A673 (cell line): ENCODE data around the gene POLA1. TPM values are rescaled to one million over a fixed set of nuclear protein-coding genes. Genes with fewer than 3 reads are reported as not detected.
A peak's percentile ranks its signal among the peaks of the same experiment; 100 is the strongest.

ENCODE experiments used
- BruUV-seq: library from RNA; stranded (reverse); fragments of 400-500 nt; replicated peaks from 2 replicates; lab custom pipeline; 2021; lab: Mats Ljungman, UMichigan
- CTCF ChIA-PET: fragments of 300-600 bp; sonication (Branson Sonifier 250); formaldehyde crosslinking; loops from one replicate; lab custom pipeline; 2022; ENCODE audit warnings: antibody characterized with exemption; lab: Charles Lee
- POLR2A ChIA-PET: fragments of 300-600 bp; sonication (Branson Sonifier 250); formaldehyde crosslinking; loops from one replicate; lab custom pipeline; 2022; ENCODE audit warnings: antibody characterized with exemption; ENCODE audit not compliant: low non-redundant PET; lab: Charles Lee
- DNase-seq: peaks from one replicate; pipeline ENCODE4 v3.0.0-alpha.2; 2015; ENCODE audit warnings: low spot score
- H3K27ac ChIP-seq: fragments of 200-600 bp; sonication (generic); 2 replicates; pipeline ENCODE4 v1.5.1; 2016; ENCODE audit warnings: mixed run types, low read depth, mild to moderate bottlenecking, mixed read lengths, antibody characterized with exemption, low read length; ENCODE audit not compliant: poor library complexity, severe bottlenecking
- H3K27me3 ChIP-seq: fragments of 200-600 bp; sonication (generic); replicated peaks from 2 replicates; pipeline ENCODE4 v1.6.1; 2017; ENCODE audit warnings: mixed run types, low read depth, mild to moderate bottlenecking, mixed read lengths, antibody characterized with exemption, low read length; ENCODE audit not compliant: insufficient read depth, poor library complexity
- H3K36me3 ChIP-seq: fragments of 200-600 bp; sonication (generic); 2 replicates; pipeline ENCODE4 v1.6.1; 2016; ENCODE audit warnings: mixed run types, mild to moderate bottlenecking, mixed read lengths, antibody characterized with exemption, low read length; ENCODE audit not compliant: insufficient read depth, poor library complexity, severe bottlenecking
- H3K4me1 ChIP-seq: fragments of 200-600 bp; sonication (generic); 2 replicates; pipeline ENCODE4 v1.6.1; 2017; ENCODE audit warnings: mixed run types, mild to moderate bottlenecking, mixed read lengths, antibody characterized with exemption, low read length; ENCODE audit not compliant: insufficient read depth, poor library complexity, severe bottlenecking
- H3K4me3 ChIP-seq: fragments of 200-600 bp; sonication (generic); 2 replicates; pipeline ENCODE4 v1.5.1; 2016; ENCODE audit warnings: low read depth, mixed run types, mild to moderate bottlenecking, mixed read lengths, low read length; ENCODE audit not compliant: poor library complexity, severe bottlenecking
- H3K9me3 ChIP-seq: fragments of 200-600 bp; sonication (generic); 2 replicates; pipeline ENCODE4 v1.6.1; 2016; ENCODE audit warnings: mixed run types, low read depth, mild to moderate bottlenecking, mixed read lengths, antibody characterized with exemption, low read length; ENCODE audit not compliant: poor library complexity, severe bottlenecking
- CTCF ChIP-seq: fragments of 300-800, 200-600 bp; sonication (generic); conservative IDR thresholded peaks from 2 replicates; pipeline ENCODE4 v1.5.1; 2017; ENCODE audit warnings: low read depth, mild to moderate bottlenecking, antibody characterized with exemption, low read length, moderate library complexity, mixed read lengths
- EZH2 ChIP-seq: fragments of 200-600 bp; sonication (generic); IDR thresholded peaks from 2 replicates; pipeline ENCODE4 v1.6.1; 2017; ENCODE audit warnings: borderline replicate concordance, low read depth, mild to moderate bottlenecking, mixed read lengths, antibody characterized with exemption, low read length; ENCODE audit not compliant: poor library complexity, severe bottlenecking
- intact Hi-C: fragments of 100-400 bp; cut with micrococcal nuclease; formaldehyde crosslinking; loops from one replicate; pipeline ENCODE4 v1.10.0; 2022; ENCODE audit not compliant: unreplicated experiment
- total RNA-seq: library from RNA; stranded (reverse); gene quantifications from 2 replicates; pipeline ENCODE4 v1.2.3, GENCODE V29; 2021

POLA1 gene
- total RNA-seq, 1 experiment from 2014 or later = 44.9 TPM

- H3K36me3 ChIP-seq = peaks cover 15% of the 10 kb centered on the region
- no peaks in the 10 kb centered on the region for H3K27me3 ChIP-seq
- ChIA-PET CTCF (no interaction called here), POLR2A (no interaction called here)
- no peak for TF ChIP-seq EZH2
- TF ChIP-seq CTCF = no peak
- DNase-seq = no peak
- intact Hi-C loops = loop anchor here (10.0 kb wide), 1 partner anchor 270 kb away; no protein-coding TSS in a partner anchor
- BruUV-seq = no TSS peak
- H3K9me3 ChIP-seq = no peaks in the 10 kb centered on the region
- H3K27ac ChIP-seq = peak overlapping the region; percentile 60
- peaks cover 30% of the 10 kb centered on the region for H3K4me1 ChIP-seq
- peak overlapping the region; percentile 59 for H3K4me3 ChIP-seq
Measured at GRCh38 chrX:25014366-25014838, 320.7 kb downstream of the POLA1 start.

GRCh38 chrX:25015486-25016360 is 322.0 kb downstream of the POLA1 start, which contains the start of gene ARX:
ARX (minus strand) TSS chrX:25015965; CDS start chrX:25015737, 228 bp downstream.
- peak; percentile 91 for DNase-seq
- Histone ChIP-seq H3K36me3 (peaks cover 15% of the 10 kb centered on the region), H3K27ac (peak within 1 kb of the TSS; percentile 66), H3K4me1 (peaks cover 31% of the 10 kb centered on the region), H3K4me3 (peak within 1 kb of the TSS; percentile 59), H3K9me3 (no peaks in the 10 kb centered on the region), H3K27me3 (no peaks in the 10 kb centered on the region)
- intact Hi-C loops = loop anchor here (2.0 to 10.0 kb wide), 4 partner anchors 37 to 269 kb away; no protein-coding TSS in a partner anchor
- ChIA-PET CTCF (no interaction called here), POLR2A (interaction anchor here (0.6 kb wide), 1 partner anchor 128 kb away, joined by 4 read pairs; no protein-coding TSS in a partner anchor)
- TF ChIP-seq EZH2 (no peak), CTCF (no peak)
- BruUV-seq = TSS peak; percentile 77

GRCh38 chrX:25016361-25016671 is 322.6 kb downstream of the POLA1 start:
- H3K9me3 ChIP-seq = no peaks in the 10 kb centered on the region
- H3K4me3 ChIP-seq = no peak overlapping the region
- intact Hi-C loops = loop anchor here (2.0 to 10.0 kb wide), 4 partner anchors 36 to 268 kb away; no protein-coding TSS in a partner anchor
- peaks cover 31% of the 10 kb centered on the region for H3K4me1 ChIP-seq
- POLR2A ChIA-PET = no interaction called here
- no peaks in the 10 kb centered on the region for H3K27me3 ChIP-seq
- no peak for DNase-seq
- H3K27ac ChIP-seq = peak overlapping the region; percentile 66
- no TSS peak for BruUV-seq
- peaks cover 13% of the 10 kb centered on the region for H3K36me3 ChIP-seq
- TF ChIP-seq CTCF (no peak), EZH2 (no peak)
- CTCF ChIA-PET = no interaction called here
